MM.1S (cell line): ENCODE results near the gene RAB3GAP2.

Source experiments
- EZH2 ChIP-seq: fragments of 300-600 bp; sonication (generic); optimal IDR thresholded peaks from 2 replicates; pipeline ENCODE3; 2017; ENCODE audit warnings: low read depth, mild to moderate bottlenecking, antibody characterized with exemption, low read length, mixed read lengths
- EZH2phosphoT487 ChIP-seq: fragments of 300-600 bp; sonication (generic); IDR thresholded peaks from 2 replicates; pipeline ENCODE4 v1.6.1; 2018; ENCODE audit warnings: antibody characterized with exemption, low read length
- TF ChIP-seq, protein P1 (sequence below): fragments of 300-600 bp; sonication (generic); IDR thresholded peaks from 2 replicates; pipeline ENCODE4 v1.5.1; 2016; ENCODE audit warnings: antibody characterized with exemption, low read length, mixed read lengths

DNA sequence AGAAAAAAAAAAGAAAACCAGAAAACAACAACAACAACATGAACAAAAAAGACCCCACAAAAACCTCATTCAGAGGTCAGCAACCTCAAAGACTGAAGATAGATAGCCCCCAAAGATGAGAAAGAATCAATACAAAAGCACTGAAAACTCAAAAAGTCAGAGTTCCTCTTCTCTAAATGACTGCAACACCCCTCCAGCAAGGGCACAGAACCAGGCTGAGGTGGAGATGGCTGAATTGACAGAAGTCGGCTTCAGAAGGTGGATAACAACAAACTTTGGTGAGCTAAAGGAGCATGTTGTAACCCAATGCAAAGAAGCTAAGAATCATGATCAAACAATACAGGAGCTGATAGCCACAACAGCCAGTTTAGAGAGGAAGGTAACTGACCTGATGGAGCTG lies 17.0 kb downstream of the RAB3GAP2 start:
- TF ChIP-seq, protein P1, sequence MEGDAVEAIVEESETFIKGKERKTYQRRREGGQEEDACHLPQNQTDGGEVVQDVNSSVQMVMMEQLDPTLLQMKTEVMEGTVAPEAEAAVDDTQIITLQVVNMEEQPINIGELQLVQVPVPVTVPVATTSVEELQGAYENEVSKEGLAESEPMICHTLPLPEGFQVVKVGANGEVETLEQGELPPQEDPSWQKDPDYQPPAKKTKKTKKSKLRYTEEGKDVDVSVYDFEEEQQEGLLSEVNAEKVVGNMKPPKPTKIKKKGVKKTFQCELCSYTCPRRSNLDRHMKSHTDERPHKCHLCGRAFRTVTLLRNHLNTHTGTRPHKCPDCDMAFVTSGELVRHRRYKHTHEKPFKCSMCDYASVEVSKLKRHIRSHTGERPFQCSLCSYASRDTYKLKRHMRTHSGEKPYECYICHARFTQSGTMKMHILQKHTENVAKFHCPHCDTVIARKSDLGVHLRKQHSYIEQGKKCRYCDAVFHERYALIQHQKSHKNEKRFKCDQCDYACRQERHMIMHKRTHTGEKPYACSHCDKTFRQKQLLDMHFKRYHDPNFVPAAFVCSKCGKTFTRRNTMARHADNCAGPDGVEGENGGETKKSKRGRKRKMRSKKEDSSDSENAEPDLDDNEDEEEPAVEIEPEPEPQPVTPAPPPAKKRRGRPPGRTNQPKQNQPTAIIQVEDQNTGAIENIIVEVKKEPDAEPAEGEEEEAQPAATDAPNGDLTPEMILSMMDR = no peak
- no peak for TF ChIP-seq EZH2
- TF ChIP-seq EZH2phosphoT487 = no peak
